Psoas muscle (tissue), 8 donors: ENCODE data around the gene DOCK8. TPM values are rescaled to one million over a fixed set of nuclear protein-coding genes. Genes with fewer than 3 reads are reported as not detected.
"Not testable (repeated sequence)": the region's sequence is repeated elsewhere in the genome, so short reads cannot be mapped to it uniquely, and the experiment has no call there.

Source experiments
- ATAC-seq, 4 donors: fragments of 200-7000 bp; cut with Tn5 transposase; one replicate each; pipeline ENCODE4 v1.9.1; 2020; ENCODE audit warnings: moderate library complexity in 3 of 4, mild to moderate bottlenecking in 2 of 4
- DNase-seq, 2 donors: peaks; one replicate each; pipeline ENCODE4 v3.0.0-alpha.2; 2020
- H3K27ac ChIP-seq: fragments of 200-600 bp; one replicate; pipeline ENCODE4 v1.8.0; 2022
- H3K27me3 ChIP-seq, 3 donors: fragments of 200-600 bp in 1 of 3; one replicate each; pipeline versions ENCODE4 v1.6.1 to v1.8.0; 2013 to 2022; ENCODE audit warnings: low read length in 2 of 3, mild to moderate bottlenecking in 2 of 3, moderate library complexity in 1 of 3; ENCODE audit not compliant: insufficient read depth in 3 of 3
- H3K36me3 ChIP-seq, 2 donors: fragments of 200-600 bp in 1 of 2; one replicate each; pipeline versions ENCODE4 v1.6.1 to v1.8.0; 2013 to 2022; ENCODE audit warnings: low read depth in 1 of 2, mild to moderate bottlenecking in 1 of 2, moderate library complexity in 1 of 2; ENCODE audit not compliant: insufficient read depth in 1 of 2
- H3K4me1 ChIP-seq: fragments of 200-600 bp; one replicate; pipeline ENCODE4 v1.8.0; 2022
- H3K4me3 ChIP-seq: fragments of 200-600 bp; one replicate; pipeline ENCODE4 v1.8.0; 2022; ENCODE audit warnings: mild to moderate bottlenecking
- H3K9me3 ChIP-seq: fragments of 200-600 bp; one replicate; pipeline ENCODE4 v1.8.0; 2022
- CTCF ChIP-seq: fragments of 200-600 bp; IDR thresholded peaks from one replicate; pipeline ENCODE4 v1.8.0; 2022; ENCODE audit warnings: antibody characterized with exemption
- WGBS, 3 donors: extraction: QIAGEN DNeasy Blood & Tissue Kit; methylation state at CpG; one replicate each; pipeline versions ENCODE4 v1.1.6 to v1.1.7; 2013; 5-methylcytosine and 5-hydroxymethylcytosine counted together
- intact Hi-C, 2 donors: fragments of 100-400 bp; cut with DNase I; formaldehyde crosslinking; loops; one replicate each; pipeline versions ENCODE4 v1.11.0 to v1.14.2; 2022
- polyA plus RNA-seq, 3 donors: library from polyadenylated mRNA; stranded (reverse); fragments of 200-250 nt; gene quantifications; one replicate each; pipeline ENCODE4 v1.2.3, GENCODE V29; 2013
- total RNA-seq, 4 donors: library from RNA; stranded (reverse); fragmentation: NEBNext Ultra II Directional in 2 of 4; extraction: Animal tissue kit (Norgen Biotek cat#: 25700) in 2 of 4; gene quantifications; one replicate each; pipeline versions ENCODE4 v1.2.1 to v1.2.4, GENCODE V29; 2021 to 2023
- donor health status: healthy with polysubstance abuse.
- donor health status: DM: no; HTN: no; CAD: no; lungs with moderate emphysema.
- donor health status: Bipolar disorder and iron deficiency.
- donor health status: healthy.
- donor health status: DM: yes; HTN: yes; CAD: no.
- donor health status: DM: no; HTN: no; CAD: no.
- donor health status: DM: no; HTN: no; CAD: no.
- donor health status: DM: yes; HTN: yes; CAD: no.

The DOCK8 gene
- total and polyA plus RNA-seq, 7 donors: 0.32 to 2.8 (median 2.0) TPM

- WGBS, 3 donors: 81 to 84% (median 83%) methylated on average over 14 of the region's 14 CpGs
- Histone ChIP-seq H3K4me1 (no peaks in the 10 kb centered on the region), H3K36me3 (no peaks in the 10 kb centered on the region), H3K9me3 (no peaks in the 10 kb centered on the region), H3K27ac (no peak overlapping the region), H3K4me3 (no peak overlapping the region), H3K27me3 (peaks cover 0 to 8% (median 0%) of the 10 kb centered on the region in 3 donors)
- ATAC-seq (no peak), DNase-seq (no peak)
- no peak for TF ChIP-seq CTCF
- intact Hi-C loops: no loop called here
These were observed 5.4 kb upstream of the DOCK8 start for GRCh38 chr9:209143-209758.

GRCh38 chr9:211036-211435, 3.6 kb upstream of the DOCK8 start:
- DNase-seq (no peak), ATAC-seq (no peak)
- Histone ChIP-seq H3K27me3 (peaks cover 0 to 22% (median 0%) of the 10 kb centered on the region in 3 donors), H3K9me3 (no peaks in the 10 kb centered on the region), H3K36me3 (no peaks in the 10 kb centered on the region), H3K4me3 (no peak overlapping the region), H3K27ac (peak overlapping the region; percentile 10), H3K4me1 (no peaks in the 10 kb centered on the region)
- no peak for TF ChIP-seq CTCF
- WGBS, 3 donors: 83 to 89% (median 85%) methylated on average over 7 of the region's 7 CpGs
- intact Hi-C loops: no loop called here

GRCh38 chr9:211557-211956, 3.1 kb upstream of the DOCK8 start:
- Histone ChIP-seq H3K4me1 (no peaks in the 10 kb centered on the region), H3K27ac (peak overlapping the region; percentile 10), H3K4me3 (no peak overlapping the region), H3K27me3 (peaks cover 0 to 22% (median 0%) of the 10 kb centered on the region in 3 donors), H3K36me3 (no peaks in the 10 kb centered on the region), H3K9me3 (no peaks in the 10 kb centered on the region)
- ATAC-seq (no peak), DNase-seq (no peak)
- WGBS, 3 donors: 28 to 50% (median 34%) methylated on average over 5 of the region's 5 CpGs
- no peak for TF ChIP-seq CTCF
- intact Hi-C loops: no loop called here

- no peak for TF ChIP-seq CTCF
- intact Hi-C loops: no loop called here
- no peaks in the 10 kb centered on the region for H3K9me3 ChIP-seq
- H3K4me1 ChIP-seq: no peaks in the 10 kb centered on the region
- H3K27me3 ChIP-seq: peaks cover 0 to 23% (median 0%) of the 10 kb centered on the region in 3 donors
- peak overlapping the region; percentile 10 for H3K27ac ChIP-seq
- 81 to 90% (median 88%) methylated on average over 3 of the region's 3 CpGs for WGBS, 3 donors
- no peak overlapping the region for H3K4me3 ChIP-seq
- no peaks in the 10 kb centered on the region for H3K36me3 ChIP-seq
- DNase-seq: no peak
- ATAC-seq: no peak
These were observed 2.4 kb upstream of the DOCK8 start for GRCh38 chr9:212297-212696.

- ATAC-seq, DNase-seq, intact Hi-C loops, H3K9me3 ChIP-seq, H3K4me1 ChIP-seq, H3K36me3 ChIP-seq: not testable (repeated sequence)
- Histone ChIP-seq H3K27ac (peak overlapping the region; percentile 50), H3K4me3 (peak overlapping the region; percentile 72), H3K27me3 (peaks cover 0 to 29% (median 0%) of the 10 kb centered on the region in 3 donors)
- 93 to 95% (median 94%) methylated on average over 24 of the region's 24 CpGs for WGBS, 3 donors
These were observed 764 bp upstream of the DOCK8 start for GRCh38 chr9:213901-214300.
